ENCODE results near the gene PTBP3.

- TF ChIP-seq, protein P1, sequence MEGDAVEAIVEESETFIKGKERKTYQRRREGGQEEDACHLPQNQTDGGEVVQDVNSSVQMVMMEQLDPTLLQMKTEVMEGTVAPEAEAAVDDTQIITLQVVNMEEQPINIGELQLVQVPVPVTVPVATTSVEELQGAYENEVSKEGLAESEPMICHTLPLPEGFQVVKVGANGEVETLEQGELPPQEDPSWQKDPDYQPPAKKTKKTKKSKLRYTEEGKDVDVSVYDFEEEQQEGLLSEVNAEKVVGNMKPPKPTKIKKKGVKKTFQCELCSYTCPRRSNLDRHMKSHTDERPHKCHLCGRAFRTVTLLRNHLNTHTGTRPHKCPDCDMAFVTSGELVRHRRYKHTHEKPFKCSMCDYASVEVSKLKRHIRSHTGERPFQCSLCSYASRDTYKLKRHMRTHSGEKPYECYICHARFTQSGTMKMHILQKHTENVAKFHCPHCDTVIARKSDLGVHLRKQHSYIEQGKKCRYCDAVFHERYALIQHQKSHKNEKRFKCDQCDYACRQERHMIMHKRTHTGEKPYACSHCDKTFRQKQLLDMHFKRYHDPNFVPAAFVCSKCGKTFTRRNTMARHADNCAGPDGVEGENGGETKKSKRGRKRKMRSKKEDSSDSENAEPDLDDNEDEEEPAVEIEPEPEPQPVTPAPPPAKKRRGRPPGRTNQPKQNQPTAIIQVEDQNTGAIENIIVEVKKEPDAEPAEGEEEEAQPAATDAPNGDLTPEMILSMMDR (IDR thresholded peaks at IDR 0.05), result no peak
- TF ChIP-seq POLR2A (IDR thresholded peaks at IDR 0.05), result no peak
Observed at GRCh38 chr9:112310826-112311225, 22.6 kb downstream of the PTBP3 start.
